Measurements from ENCODE around the gene ZNF479.
"Not testable (repeated sequence)": the region's sequence is repeated elsewhere in the genome, so short reads cannot be mapped to it uniquely, and the experiment has no call there.

Gene ZNF479

GRCh38 chr7:57132336-57132735 is at the start of gene ZNF479:
ZNF479 (minus strand) TSS chr7:57132436; CDS start chr7:57132324, 112 bp downstream.
- not testable (repeated sequence) for DNase-seq

DNA sequence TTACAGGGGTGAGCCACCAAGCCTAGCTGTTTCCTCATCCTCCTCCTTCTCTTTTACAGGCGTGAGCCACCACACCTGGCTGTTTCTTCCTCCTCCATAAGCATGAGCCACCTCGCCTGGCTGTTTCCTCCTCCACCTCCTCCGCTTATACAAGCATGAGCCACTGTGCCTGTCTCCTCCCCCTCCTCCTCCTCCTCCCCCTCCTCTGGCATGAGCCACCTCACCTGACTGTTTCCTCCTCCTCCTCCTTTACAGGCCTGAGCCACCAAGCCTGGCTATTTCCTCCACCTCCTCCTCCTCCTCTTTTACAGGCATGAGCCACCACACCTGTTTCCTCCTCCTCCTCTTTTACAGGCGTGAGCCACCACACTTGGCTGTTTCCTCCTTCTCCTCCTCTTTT is 49.8 kb upstream of the ZNF479 start:
- DNase-seq = no peak

DNA sequence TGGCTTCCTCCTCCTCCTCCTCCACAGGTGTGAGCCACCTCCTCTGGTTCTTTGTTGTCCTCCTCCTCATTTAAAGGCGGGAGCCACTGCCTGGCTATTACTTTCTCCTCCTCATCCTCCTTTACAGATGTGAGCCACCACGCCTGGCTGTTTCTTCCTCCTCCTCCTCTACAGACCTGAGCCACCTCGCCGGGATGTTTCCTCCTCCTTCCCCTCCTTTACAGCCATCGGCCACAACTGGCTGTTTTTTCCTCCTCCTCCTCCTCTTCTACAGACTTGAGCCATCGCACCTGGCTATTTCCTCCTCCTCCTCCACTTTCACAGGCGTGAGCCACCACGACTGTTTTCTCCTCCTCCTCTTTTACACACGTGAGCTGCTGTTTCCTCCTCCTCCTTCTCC is 49.0 kb upstream of the ZNF479 start:
- no peak for DNase-seq

- DNase-seq = no peak
Observed at GRCh38 chr7:57179776-57180415, 47.7 kb upstream of the ZNF479 start.

GRCh38 chr7:57178768-57179139 is 46.5 kb upstream of the ZNF479 start:
- no peak for DNase-seq

GRCh38 chr7:57177856-57178767 is 45.9 kb upstream of the ZNF479 start:
- DNase-seq = no peak

- no peak for DNase-seq
Observed at GRCh38 chr7:57176928-57177635, 44.8 kb upstream of the ZNF479 start.

GRCh38 chr7:57165285-57165899 is 33.2 kb upstream of the ZNF479 start:
- DNase-seq = no peak

- not testable (repeated sequence) for DNase-seq
Observed at GRCh38 chr7:57120123-57120784, 12.0 kb downstream of the ZNF479 start.
